Myocyte (in vitro differentiated cells): Measurements from ENCODE around the gene ZNF775. TPM values are rescaled to one million over a fixed set of nuclear protein-coding genes. Genes with fewer than 3 reads are reported as not detected.

Source experiments
- DNase-seq: peaks from one replicate; pipeline ENCODE4 v3.0.0-alpha.2; 2012; ENCODE audit warnings: low read depth
- total RNA-seq: library from RNA; depleted of rRNA; stranded (reverse); fragments of >200 nt; gene quantifications from 2 replicates; pipeline ENCODE4 v1.2.3, GENCODE V29; 2014

The ZNF775 gene
- total RNA-seq, 1 donor from 2014 or later, result 17.8 TPM

DNA sequence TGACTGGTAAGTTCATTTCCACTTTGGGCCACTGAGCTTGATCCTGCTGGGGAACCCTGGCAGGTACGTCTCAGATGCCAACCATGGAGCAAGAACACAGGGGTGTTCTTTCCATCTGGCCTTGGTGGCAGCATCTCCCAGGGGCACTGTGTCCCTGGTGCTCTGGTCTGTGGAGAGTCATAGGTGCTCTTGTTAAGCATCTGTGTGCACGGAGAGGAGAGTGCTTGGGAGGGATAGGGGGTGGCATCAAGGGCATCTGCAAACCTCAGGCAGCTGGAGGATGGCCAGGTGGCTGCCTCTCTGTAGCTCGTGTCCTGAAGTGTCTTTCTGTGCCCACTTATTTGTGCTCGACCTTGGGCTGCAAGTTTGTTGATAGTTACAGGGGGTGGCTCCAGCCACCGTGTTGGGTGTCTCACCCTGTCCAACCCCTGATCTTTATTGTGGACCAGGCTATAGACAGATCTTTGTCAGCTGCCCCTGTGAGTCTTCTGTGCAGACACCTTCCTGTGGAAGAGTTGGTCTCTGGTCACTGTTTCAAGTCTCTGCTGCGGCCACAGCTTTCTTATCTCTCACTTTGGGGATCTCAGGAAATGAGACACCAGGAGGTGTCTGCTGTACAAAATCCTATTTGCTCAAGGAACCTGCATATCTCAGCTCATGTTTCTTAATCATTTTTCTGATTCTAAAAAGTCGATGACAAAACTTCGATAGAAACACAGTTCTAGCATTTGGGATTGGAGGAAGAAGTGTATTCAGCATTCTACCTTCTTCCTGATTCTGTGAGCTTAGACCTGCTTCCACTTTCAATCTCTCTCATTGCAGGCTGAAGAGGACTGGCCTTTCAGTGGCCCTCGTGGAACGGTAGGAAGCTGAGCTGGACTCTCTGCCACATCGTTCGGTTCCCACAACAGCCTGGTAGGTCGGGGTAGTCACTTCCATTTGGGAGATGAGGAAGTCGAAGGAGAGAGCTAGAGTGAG, 54.1 kb downstream of the ZNF775 start:
- no peak for DNase-seq

GRCh38 chr7:150434240-150434639, 55.1 kb downstream of the ZNF775 start:
- DNase-seq, result no peak

DNA sequence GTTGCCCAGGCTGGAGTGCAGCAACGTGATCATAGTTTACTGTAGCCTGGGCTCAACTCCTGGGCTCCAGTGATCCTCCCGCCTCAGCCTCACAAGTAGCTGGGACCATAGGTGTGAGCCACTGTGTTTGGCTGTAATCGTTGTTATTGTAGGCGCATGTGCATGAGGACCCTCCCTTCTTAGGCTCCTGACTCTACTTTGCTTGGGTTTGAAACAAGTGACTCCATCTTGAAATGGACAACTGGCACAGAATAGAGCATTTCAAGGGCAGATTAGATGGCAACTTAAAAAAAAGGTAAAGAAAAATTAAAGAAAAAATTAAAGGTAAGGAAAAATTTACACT, 55.9 kb downstream of the ZNF775 start:
- DNase-seq, result no peak

- DNase-seq, result no peak
Measured at GRCh38 chr7:150435390-150436073, 56.4 kb downstream of the ZNF775 start.

DNA sequence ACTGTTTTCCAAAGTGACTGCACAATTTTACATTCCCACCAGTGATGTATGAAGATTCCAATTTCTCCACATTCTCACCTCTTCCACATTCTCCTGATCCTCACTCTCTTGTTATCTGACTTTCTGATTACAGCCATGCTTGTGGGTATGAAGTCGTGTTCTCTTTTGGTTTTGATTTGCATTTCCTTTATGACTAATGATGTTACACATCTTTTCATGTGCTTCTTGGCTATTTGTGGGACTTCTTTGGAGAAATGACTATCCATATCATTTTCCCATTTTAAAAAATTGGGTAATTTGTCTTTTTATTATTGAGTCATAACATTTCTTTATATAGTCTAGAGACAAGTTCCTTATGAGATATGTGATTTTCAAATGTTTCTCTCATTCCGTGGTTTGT, 60.8 kb downstream of the ZNF775 start:
- no peak for DNase-seq

DNA sequence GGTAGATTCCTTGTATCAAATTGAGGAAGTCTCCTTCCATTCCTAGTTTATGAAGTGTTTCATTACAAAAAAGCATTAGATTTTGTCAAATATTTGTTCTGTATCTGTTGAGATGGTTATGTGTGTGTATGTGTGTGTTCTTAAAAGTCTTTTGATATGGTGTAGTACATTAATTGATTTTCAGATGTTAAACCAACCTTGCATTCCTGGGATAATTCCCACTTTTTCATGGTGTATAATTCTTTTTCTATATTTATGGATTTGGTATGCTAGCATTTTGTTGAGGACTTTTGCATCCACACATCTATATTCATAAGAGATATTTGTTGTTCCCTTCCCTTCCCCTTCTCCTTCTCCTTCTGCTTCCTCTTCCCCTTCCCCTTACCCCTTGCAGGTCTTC, 62.4 kb downstream of the ZNF775 start:
- no peak for DNase-seq

DNA sequence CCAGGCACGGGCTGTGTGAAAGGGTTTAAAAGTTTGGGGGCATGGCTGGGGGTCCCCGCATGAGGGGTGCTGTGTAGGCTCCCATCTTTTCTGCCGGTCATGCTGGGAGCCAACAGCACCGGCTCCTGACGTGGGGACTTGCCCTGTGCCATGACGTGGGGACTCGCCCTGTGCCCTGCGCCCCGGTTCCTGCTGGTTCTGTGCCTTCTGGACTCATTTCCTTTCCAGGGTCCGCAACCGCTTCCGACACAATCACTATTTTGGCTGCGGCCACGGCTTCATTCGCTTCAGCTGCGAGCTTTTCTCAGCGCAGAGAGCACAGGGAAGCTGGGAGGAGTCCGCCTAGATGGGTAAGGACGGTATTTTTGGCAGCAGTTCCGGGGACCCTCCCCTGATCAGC, 63.7 kb downstream of the ZNF775 start:
- DNase-seq, result no peak

- peak; percentile 40 for DNase-seq
Measured at GRCh38 chr7:150443793-150444540, 64.8 kb downstream of the ZNF775 start.

- DNase-seq, result peak; percentile 62
Measured at GRCh38 chr7:150444674-150445365, 65.7 kb downstream of the ZNF775 start.

DNA sequence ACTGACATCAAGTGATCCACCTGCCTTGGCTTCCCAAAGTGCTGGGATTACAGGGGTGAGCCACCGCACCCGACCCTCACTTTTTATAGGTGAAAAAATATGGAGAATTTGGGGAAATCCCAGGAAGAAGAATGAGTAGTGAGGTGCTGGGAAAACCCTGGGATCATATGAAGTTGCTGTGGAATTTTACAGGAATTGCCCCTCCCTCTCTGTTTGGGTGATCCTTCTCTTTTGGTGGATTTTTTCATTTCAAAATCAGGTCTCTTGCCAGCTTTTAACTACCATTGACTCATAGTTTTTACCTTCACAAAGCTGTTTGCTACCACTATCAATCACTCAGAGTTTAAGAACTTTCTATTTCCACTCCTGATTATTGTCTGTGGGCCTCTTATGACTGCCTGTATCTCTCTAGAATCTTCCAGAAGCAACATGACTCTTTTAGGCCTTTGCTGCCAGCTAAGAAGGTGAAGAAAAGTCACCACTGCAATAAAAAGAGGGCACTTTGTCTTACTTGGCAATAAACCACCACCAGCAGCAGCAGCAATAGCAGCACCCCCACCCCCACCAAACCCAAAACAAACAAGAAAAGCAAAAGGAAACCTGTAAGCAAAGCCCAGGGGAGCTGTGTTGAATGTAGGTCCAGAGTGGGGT, 67.3 kb downstream of the ZNF775 start:
- DNase-seq, result no peak

Other genes starting within 250 kb of the ZNF775 start
- gene LRRC61, start 56.0 kb upstream of the ZNF775 start, total RNA-seq, result not detected in 2 replicates
- 0.32 TPM in 1 of 2 replicates, not detected in the other for gene ACTR3C, start 55.8 kb upstream of the ZNF775 start, total RNA-seq
- gene RARRES2, start 37.7 kb upstream of the ZNF775 start, total RNA-seq, result 202 and 252 TPM in 2 replicates
- 262 and 362 TPM in 2 replicates for gene REPIN1, start 10.5 kb upstream of the ZNF775 start, total RNA-seq
- not detected in 2 replicates for gene GIMAP8, start 71.3 kb downstream of the ZNF775 start, total RNA-seq
- not detected in 2 replicates for gene GIMAP7, start 135.5 kb downstream of the ZNF775 start, total RNA-seq
- not detected in 2 replicates for gene GIMAP4, start 188.1 kb downstream of the ZNF775 start, total RNA-seq